ENCODE results near the gene ALDH16A1. TPM values are rescaled to one million over a fixed set of nuclear protein-coding genes. Genes with fewer than 3 reads are reported as not detected.

Gene ALDH16A1
- total and polyA plus RNA-seq, 7 donors: 3.6 to 12.9 (median 7.4) TPM

GRCh38 chr19:49461656-49462055 lies 8.6 kb downstream of the ALDH16A1 start:
- no peak overlapping the region for H3K4me3 ChIP-seq
- intact Hi-C loops (cut with DNase I): no loop called here
- no peaks in the 10 kb centered on the region for H3K9me3 ChIP-seq
- TF ChIP-seq CTCF (IDR thresholded peaks at IDR 0.05): no peak
- H3K4me1 ChIP-seq: no peaks in the 10 kb centered on the region
- ATAC-seq (no peak), DNase-seq (peak in 1 of 2 donors; percentile 53)
- WGBS, 3 donors: 97 to 99% (median 98%) methylated on average over 23 to 37 of the region's 37 CpGs
- H3K27ac ChIP-seq: no peak overlapping the region
- peaks cover 0 to 20% of the 10 kb centered on the region in 2 donors for H3K36me3 ChIP-seq (ENCODE audit: insufficient read depth in 1 of 2, low read depth in 1 of 2)
- no peaks in the 10 kb centered on the region for H3K27me3 ChIP-seq (ENCODE audit: insufficient read depth in 3 of 3, low read length in 2 of 3)

- Histone ChIP-seq H3K27me3 (ENCODE audit: insufficient read depth in 3 of 3, low read length in 2 of 3) (no peaks in the 10 kb centered on the region), H3K36me3 (ENCODE audit: insufficient read depth in 1 of 2, low read depth in 1 of 2) (peaks cover 0 to 25% of the 10 kb centered on the region in 2 donors), H3K4me1 (no peaks in the 10 kb centered on the region), H3K4me3 (no peak overlapping the region), H3K9me3 (no peaks in the 10 kb centered on the region), H3K27ac (no peak overlapping the region)
- WGBS, 3 donors: 87 to 89% (median 87%) methylated on average over 12 of the region's 12 CpGs
- TF ChIP-seq CTCF (IDR thresholded peaks at IDR 0.05): no peak
- ATAC-seq: no peak
- DNase-seq: no peak
- intact Hi-C loops (cut with DNase I): no loop called here
Measured at GRCh38 chr19:49462492-49462891, 9.5 kb downstream of the ALDH16A1 start.

- DNase-seq (no peak), ATAC-seq (no peak)
- no peaks in the 10 kb centered on the region for H3K27me3 ChIP-seq (ENCODE audit: insufficient read depth in 3 of 3, low read length in 2 of 3)
- 91 to 94% (median 92%) methylated on average over 36 to 39 of the region's 39 CpGs for WGBS, 3 donors
- H3K27ac ChIP-seq: no peak overlapping the region
- H3K4me3 ChIP-seq: no peak overlapping the region
- TF ChIP-seq CTCF (IDR thresholded peaks at IDR 0.05): no peak
- H3K36me3 ChIP-seq (ENCODE audit: insufficient read depth in 1 of 2, low read depth in 1 of 2): peaks cover 0 to 25% of the 10 kb centered on the region in 2 donors
- intact Hi-C loops (cut with DNase I): no loop called here
- H3K9me3 ChIP-seq: no peaks in the 10 kb centered on the region
- H3K4me1 ChIP-seq: no peaks in the 10 kb centered on the region
Measured at GRCh38 chr19:49463960-49464740, 11.1 kb downstream of the ALDH16A1 start.

- 90 to 97% (median 94%) methylated on average over 3 of the region's 3 CpGs for WGBS, 3 donors
- no peak overlapping the region for H3K4me3 ChIP-seq
- H3K27me3 ChIP-seq (ENCODE audit: insufficient read depth in 3 of 3, low read length in 2 of 3): no peaks in the 10 kb centered on the region
- peaks cover 0 to 17% of the 10 kb centered on the region in 2 donors for H3K36me3 ChIP-seq (ENCODE audit: insufficient read depth in 1 of 2, low read depth in 1 of 2)
- no peak for TF ChIP-seq CTCF (IDR thresholded peaks at IDR 0.05)
- intact Hi-C loops (cut with DNase I): no loop called here
- no peaks in the 10 kb centered on the region for H3K9me3 ChIP-seq
- H3K27ac ChIP-seq: no peak overlapping the region
- ATAC-seq (no peak), DNase-seq (no peak)
- no peaks in the 10 kb centered on the region for H3K4me1 ChIP-seq
Measured at GRCh38 chr19:49465371-49465770, 12.3 kb downstream of the ALDH16A1 start.
